ENCODE measurements around the gene CLASP2. TPM values are rescaled to one million over a fixed set of nuclear protein-coding genes. Genes with fewer than 3 reads are reported as not detected.
"Not testable (repeated sequence)": the region's sequence is repeated elsewhere in the genome, so short reads cannot be mapped to it uniquely, and the experiment has no call there.

CLASP2 gene
- total RNA-seq, 2 donors from 2014 or later, result 65.0 to 74.8 TPM

- H3K27me3 Mint-ChIP-seq (ENCODE audit: insufficient read depth), result no peaks in the 10 kb centered on the region
- H3K4me1 ChIP-seq (ENCODE audit: control insufficient read depth, insufficient read depth, low read length), result no peaks in the 10 kb centered on the region
- H3K4me3 Mint-ChIP-seq, result no peak overlapping the region
- no peak overlapping the region for H3K27ac Mint-ChIP-seq
- H3K36me3 ChIP-seq (ENCODE audit: control insufficient read depth, insufficient read depth, low read length), result peaks cover 66% of the 10 kb centered on the region
- TF ChIP-seq CTCF (conservative IDR thresholded peaks at IDR 0.05), result no peak
- peaks cover 22% of the 10 kb centered on the region for H3K9me3 Mint-ChIP-seq
- peaks cover 68% of the 10 kb centered on the region for H3K36me3 Mint-ChIP-seq (ENCODE audit: low read depth)
- H3K4me3 ChIP-seq (ENCODE audit: low read length), result no peak overlapping the region
- no peaks in the 10 kb centered on the region for H3K27me3 ChIP-seq (ENCODE audit: control insufficient read depth, insufficient read depth, low read length, poor library complexity, severe bottlenecking)
- no peaks in the 10 kb centered on the region for H3K4me1 Mint-ChIP-seq
- H3K9me3 ChIP-seq (ENCODE audit: control insufficient read depth, low read length), result peaks cover 28% of the 10 kb centered on the region
- no peak overlapping the region for H3K27ac ChIP-seq (ENCODE audit: low read depth, low read length)
- no peak for DNase-seq
- H3K9ac ChIP-seq (ENCODE audit: extremely low read depth, low read length, poor library complexity, severe bottlenecking), result no peak overlapping the region
- 66% methylated on average over 1 of the region's 1 CpG; no CpG with 5 or more reads in 1 of the 2 experiments for WGBS, 2 experiments (ENCODE audit: insufficient coverage in 1 of 2, insufficient read length in 1 of 2)
These were observed 36.4 kb downstream of the CLASP2 start for GRCh38 chr3:33681667-33682066.

DNA sequence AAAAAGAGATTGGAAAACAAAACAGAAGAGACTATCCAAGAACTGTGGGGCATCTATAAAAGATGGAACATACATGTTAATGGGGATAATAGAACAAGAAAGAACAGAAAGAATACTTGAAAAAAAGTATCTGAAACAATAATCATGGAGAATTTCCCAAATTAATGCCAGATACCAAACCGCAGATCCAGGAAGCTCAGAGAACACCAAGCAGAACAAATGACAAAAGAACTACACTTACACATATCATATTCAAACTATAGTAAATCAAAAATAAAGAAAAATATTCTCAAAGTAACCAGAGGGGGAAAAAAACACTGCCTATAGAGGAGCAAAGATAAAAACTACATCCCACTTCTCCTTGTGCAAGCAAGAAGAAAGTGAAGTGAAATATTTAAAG, 40.0 kb downstream of the CLASP2 start:
- Histone ChIP-seq H3K9ac (ENCODE audit: extremely low read depth, low read length, poor library complexity, severe bottlenecking) (no peak overlapping the region), H3K9me3 (ENCODE audit: control insufficient read depth, low read length) (peaks cover 28% of the 10 kb centered on the region), H3K27me3 (ENCODE audit: control insufficient read depth, insufficient read depth, low read length, poor library complexity, severe bottlenecking) (no peaks in the 10 kb centered on the region), H3K4me1 (ENCODE audit: control insufficient read depth, insufficient read depth, low read length) (no peaks in the 10 kb centered on the region), H3K4me3 (ENCODE audit: low read length) (no peak overlapping the region), H3K27ac (ENCODE audit: low read depth, low read length) (no peak overlapping the region), H3K36me3 (ENCODE audit: control insufficient read depth, insufficient read depth, low read length) (peaks cover 45% of the 10 kb centered on the region)
- Mint-ChIP-seq H3K27ac (no peak overlapping the region), H3K4me1 (no peaks in the 10 kb centered on the region), H3K4me3 (no peak overlapping the region), H3K9me3 (peaks cover 36% of the 10 kb centered on the region), H3K36me3 (ENCODE audit: low read depth) (peaks cover 59% of the 10 kb centered on the region), H3K27me3 (ENCODE audit: insufficient read depth) (no peaks in the 10 kb centered on the region)
- no peak for TF ChIP-seq CTCF (conservative IDR thresholded peaks at IDR 0.05)
- 94% methylated on average over 1 of the region's 1 CpG; no CpG with 5 or more reads in 1 of the 2 experiments for WGBS, 2 experiments (ENCODE audit: insufficient coverage in 1 of 2, insufficient read length in 1 of 2)
- no peak for DNase-seq

DNA sequence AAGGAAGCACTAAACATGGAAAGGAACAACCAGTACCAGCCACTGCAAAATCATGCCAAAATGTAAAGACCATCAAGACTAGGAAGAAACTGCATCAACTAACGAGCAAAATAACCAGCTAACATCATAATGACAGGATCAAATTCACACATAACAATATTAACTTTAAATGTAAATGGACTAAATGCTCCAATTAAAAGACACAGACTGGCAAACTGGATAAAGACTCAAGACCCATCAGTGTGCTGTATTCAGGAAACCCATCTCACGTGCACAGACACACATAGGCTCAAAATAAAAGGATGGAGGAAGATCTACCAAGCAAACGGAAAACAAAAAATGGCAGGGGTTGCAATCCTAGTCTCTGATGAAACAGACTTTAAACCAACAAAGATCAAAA, 44.6 kb downstream of the CLASP2 start:
- not testable (repeated sequence) for H3K4me1 ChIP-seq (ENCODE audit: control insufficient read depth, insufficient read depth, low read length); H3K4me3 Mint-ChIP-seq; H3K4me3 ChIP-seq (ENCODE audit: low read length); H3K27ac Mint-ChIP-seq; H3K27ac ChIP-seq (ENCODE audit: low read depth, low read length); H3K9ac ChIP-seq (ENCODE audit: extremely low read depth, low read length, poor library complexity, severe bottlenecking); H3K4me1 Mint-ChIP-seq; H3K27me3 Mint-ChIP-seq (ENCODE audit: insufficient read depth); DNase-seq; H3K27me3 ChIP-seq (ENCODE audit: control insufficient read depth, insufficient read depth, low read length, poor library complexity, severe bottlenecking)
- H3K36me3 ChIP-seq (ENCODE audit: control insufficient read depth, insufficient read depth, low read length), result peaks cover 31% of the 10 kb centered on the region
- Mint-ChIP-seq H3K36me3 (ENCODE audit: low read depth) (peaks cover 61% of the 10 kb centered on the region), H3K9me3 (peaks cover 52% of the 10 kb centered on the region)
- H3K9me3 ChIP-seq (ENCODE audit: control insufficient read depth, low read length), result peaks cover 19% of the 10 kb centered on the region
- WGBS, 2 experiments (ENCODE audit: insufficient coverage in 1 of 2, insufficient read length in 1 of 2), result 89% methylated on average over 1 of the region's 3 CpGs; no CpG with 5 or more reads in 1 of the 2 experiments

GRCh38 chr3:33668618-33669017, 49.4 kb downstream of the CLASP2 start:
- H3K27ac ChIP-seq (ENCODE audit: low read depth, low read length), result no peak overlapping the region
- H3K9ac ChIP-seq (ENCODE audit: extremely low read depth, low read length, poor library complexity, severe bottlenecking), result no peak overlapping the region
- H3K27ac Mint-ChIP-seq, result no peak overlapping the region
- H3K36me3 ChIP-seq (ENCODE audit: control insufficient read depth, insufficient read depth, low read length), result peaks cover 25% of the 10 kb centered on the region
- H3K4me1 Mint-ChIP-seq, result no peaks in the 10 kb centered on the region
- no peak overlapping the region for H3K4me3 Mint-ChIP-seq
- no peaks in the 10 kb centered on the region for H3K27me3 ChIP-seq (ENCODE audit: control insufficient read depth, insufficient read depth, low read length, poor library complexity, severe bottlenecking)
- no peaks in the 10 kb centered on the region for H3K4me1 ChIP-seq (ENCODE audit: control insufficient read depth, insufficient read depth, low read length)
- H3K9me3 ChIP-seq (ENCODE audit: control insufficient read depth, low read length), result peaks cover 10% of the 10 kb centered on the region
- DNase-seq, result no peak
- H3K9me3 Mint-ChIP-seq, result peaks cover 27% of the 10 kb centered on the region
- H3K27me3 Mint-ChIP-seq (ENCODE audit: insufficient read depth), result no peaks in the 10 kb centered on the region
- WGBS, 2 experiments (ENCODE audit: insufficient coverage in 1 of 2, insufficient read length in 1 of 2), result 86% methylated on average over 5 of the region's 5 CpGs; no CpG with 5 or more reads in 1 of the 2 experiments
- H3K4me3 ChIP-seq (ENCODE audit: low read length), result no peak overlapping the region
- peaks cover 45% of the 10 kb centered on the region for H3K36me3 Mint-ChIP-seq (ENCODE audit: low read depth)
- no peak for TF ChIP-seq CTCF (conservative IDR thresholded peaks at IDR 0.05)

All from endodermal cell (in vitro differentiated cells).